ENCODE data around the gene CACNB2. TPM values are rescaled to one million over a fixed set of nuclear protein-coding genes. Genes with fewer than 3 reads are reported as not detected.
"Not testable (repeated sequence)": the region's sequence is repeated elsewhere in the genome, so short reads cannot be mapped to it uniquely, and the experiment has no call there.

Gene CACNB2
- total RNA-seq, 4 donors from 2014 or later: 11.6 to 13.8 (median 12.1) TPM

GRCh38 chr10:18582803-18583202, 442.6 kb downstream of the CACNB2 start:
- 47% methylated on average over 3 of the region's 3 CpGs for WGBS
- Histone ChIP-seq H3K4me1 (no peaks in the 10 kb centered on the region), H3K9me3 (no peaks in the 10 kb centered on the region), H3K27me3 (no peaks in the 10 kb centered on the region), H3K4me3 (no peak overlapping the region), H3K36me3 (peaks cover 25% of the 10 kb centered on the region), H3K27ac (no peak overlapping the region)
- TF ChIP-seq POLR2AphosphoS5 (IDR thresholded peaks at IDR 0.05) (no peak), POLR2A (IDR thresholded peaks at IDR 0.05) (no peak), CTCF (IDR thresholded peaks at IDR 0.05) (no peak), EP300 (IDR thresholded peaks at IDR 0.05) (no peak)
- no peak for DNase-seq (ENCODE audit: low spot score in 2 of 2)

- H3K27me3 ChIP-seq: no peaks in the 10 kb centered on the region
- H3K4me1 ChIP-seq: no peaks in the 10 kb centered on the region
- no peak overlapping the region for H3K4me3 ChIP-seq
- H3K36me3 ChIP-seq: peaks cover 30% of the 10 kb centered on the region
- TF ChIP-seq POLR2AphosphoS5 (IDR thresholded peaks at IDR 0.05) (no peak), POLR2A (IDR thresholded peaks at IDR 0.05) (no peak), CTCF (IDR thresholded peaks at IDR 0.05) (no peak), EP300 (IDR thresholded peaks at IDR 0.05) (no peak)
- H3K9me3 ChIP-seq: no peaks in the 10 kb centered on the region
- WGBS: 73% methylated on average over 5 of the region's 5 CpGs
- no peak for DNase-seq (ENCODE audit: low spot score in 2 of 2)
- H3K27ac ChIP-seq: no peak overlapping the region
Measured at GRCh38 chr10:18583575-18584270, 443.5 kb downstream of the CACNB2 start.

GRCh38 chr10:18586637-18587036, 446.4 kb downstream of the CACNB2 start:
- 97% methylated on average over 10 of the region's 10 CpGs for WGBS
- H3K27ac ChIP-seq; H3K4me1 ChIP-seq; H3K4me3 ChIP-seq; DNase-seq (ENCODE audit: low spot score in 2 of 2); H3K27me3 ChIP-seq; H3K9me3 ChIP-seq: not testable (repeated sequence)
- H3K36me3 ChIP-seq: peaks cover 13% of the 10 kb centered on the region

GRCh38 chr10:18591141-18591540, 450.9 kb downstream of the CACNB2 start:
- not testable (repeated sequence) for DNase-seq (ENCODE audit: low spot score in 2 of 2); H3K9me3 ChIP-seq; H3K27me3 ChIP-seq; H3K4me1 ChIP-seq; H3K4me3 ChIP-seq; H3K27ac ChIP-seq
- H3K36me3 ChIP-seq: peaks cover 12% of the 10 kb centered on the region
- 92% methylated on average over 1 of the region's 1 CpG for WGBS

Other genes starting within 250 kb of the CACNB2 start
- gene SLC39A12, start 188.5 kb upstream of the CACNB2 start, total RNA-seq: not detected